ENCODE measurements around the gene TMEM176B.

TMEM176B gene

DNA sequence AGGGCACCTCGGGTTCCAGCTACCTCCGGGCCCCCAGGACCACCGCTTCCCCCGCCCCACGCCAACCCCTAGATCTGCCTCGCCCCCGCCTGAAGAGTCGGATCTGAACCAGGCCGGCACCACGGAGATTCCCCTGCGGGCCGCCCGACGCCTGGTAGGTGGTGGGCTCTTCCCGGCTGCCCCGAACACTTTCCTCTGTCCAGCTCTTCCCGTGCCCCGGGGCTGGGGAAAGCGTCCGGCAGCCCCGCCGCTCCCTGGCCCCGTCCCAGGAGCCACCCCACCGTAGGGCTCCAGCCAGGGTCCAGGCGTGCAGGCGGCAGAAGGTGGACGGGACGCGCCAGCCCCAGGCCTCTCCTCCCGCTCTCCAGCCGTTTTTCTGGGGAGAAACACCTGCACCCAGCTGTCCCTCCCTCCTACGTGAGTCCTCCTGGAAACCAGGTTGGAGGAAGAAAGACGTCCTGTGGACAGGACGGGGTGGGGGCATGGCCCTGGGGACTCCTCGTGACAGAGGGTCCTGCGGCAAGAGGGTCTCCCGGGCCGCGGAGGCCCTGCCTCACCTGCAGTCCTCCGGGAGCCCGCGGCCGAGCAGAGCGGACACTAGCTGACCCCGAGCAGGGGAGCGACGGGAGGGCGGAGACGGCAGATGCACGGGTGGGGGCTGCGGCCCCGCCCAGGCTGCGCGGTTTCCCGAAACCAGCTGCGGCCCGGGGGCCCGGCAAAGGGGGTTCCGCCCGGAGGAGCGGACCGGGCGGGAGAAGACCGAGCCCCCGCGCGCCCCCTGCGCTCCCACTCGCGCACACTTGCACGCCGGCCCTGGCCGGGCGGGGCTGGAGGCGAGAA is at the start of gene TMEM176B:
TMEM176B (minus strand) TSS at position 624 of the 840 bp plus-strand sequence. CDS start 3,795 bp downstream, outside the sequence.
- no peak for DNase-seq (ENCODE audit: low read depth)

DNA sequence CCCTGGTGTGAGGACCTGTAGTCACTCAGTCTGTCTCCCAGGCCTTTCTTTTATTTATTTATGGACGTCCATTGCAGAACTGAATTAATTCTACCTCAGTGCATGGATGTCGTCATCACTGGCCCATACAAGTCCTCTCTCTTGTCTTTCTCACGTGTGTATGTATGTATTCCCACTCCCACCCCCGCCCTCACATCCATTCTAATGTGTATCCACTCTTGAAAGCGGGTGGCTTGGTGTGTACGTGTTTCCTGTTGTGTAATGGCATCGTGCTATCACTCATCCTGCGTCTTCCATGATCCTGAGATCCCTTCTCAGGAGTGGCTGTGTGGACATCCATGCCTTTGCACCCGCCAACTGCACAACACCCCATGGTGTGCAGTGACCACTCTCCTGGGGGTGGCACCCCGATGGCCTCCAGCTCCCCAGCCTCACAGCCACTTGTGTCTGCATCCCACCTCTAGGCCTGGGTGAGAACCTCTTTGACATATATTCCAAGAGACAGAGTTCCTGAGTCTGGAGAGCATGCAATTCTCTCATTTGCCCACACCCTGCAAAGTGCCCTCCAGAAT is 49.1 kb upstream of the TMEM176B start:
- no peak for DNase-seq (ENCODE audit: low read depth)

DNA sequence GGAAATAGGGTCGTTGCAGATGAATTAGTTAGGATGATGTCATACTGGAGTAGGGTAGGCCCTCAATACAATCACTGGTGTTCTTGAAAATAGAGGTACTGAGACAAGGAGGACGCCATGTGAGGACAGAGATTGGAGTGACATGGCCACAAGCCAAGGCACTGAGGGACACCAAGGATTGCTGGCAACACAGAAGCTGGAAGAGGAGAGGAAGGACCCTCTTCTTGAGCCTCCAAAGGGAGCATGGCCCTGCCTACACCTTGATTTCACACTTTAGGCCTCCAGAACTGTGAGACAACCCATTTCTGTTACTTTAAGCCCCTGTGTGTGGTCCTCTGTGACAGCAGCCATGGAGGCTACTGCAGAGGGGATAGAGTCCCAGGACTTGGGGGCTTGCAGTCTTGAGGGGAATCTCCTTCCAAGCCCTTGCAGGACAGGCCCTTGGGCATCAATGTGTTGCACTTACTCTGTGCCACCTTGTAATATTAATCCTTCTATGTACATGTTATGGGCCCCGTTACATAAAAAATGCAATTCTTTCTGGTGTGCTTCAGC is 48.5 kb upstream of the TMEM176B start:
- no peak for DNase-seq (ENCODE audit: low read depth)

DNA sequence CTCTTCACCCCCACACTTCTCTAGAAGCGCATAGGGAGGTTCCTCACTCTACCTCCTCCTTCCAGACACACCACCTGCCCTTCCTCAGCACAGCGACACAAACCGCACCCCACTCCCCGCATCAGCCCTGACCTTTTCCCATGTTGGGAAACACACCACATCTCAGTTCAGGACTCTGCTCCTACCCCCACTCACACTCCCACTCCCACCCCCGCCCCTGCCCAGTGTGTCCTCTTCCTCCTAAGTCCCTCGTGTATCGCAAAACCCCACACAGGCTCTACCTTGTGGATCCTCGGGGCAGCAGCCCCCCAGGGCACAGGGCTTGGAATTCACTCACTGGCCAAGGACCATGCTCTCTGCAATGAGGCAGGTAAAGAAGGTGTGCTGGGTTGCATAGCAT is 47.9 kb upstream of the TMEM176B start:
- DNase-seq (ENCODE audit: low read depth): no peak

DNA sequence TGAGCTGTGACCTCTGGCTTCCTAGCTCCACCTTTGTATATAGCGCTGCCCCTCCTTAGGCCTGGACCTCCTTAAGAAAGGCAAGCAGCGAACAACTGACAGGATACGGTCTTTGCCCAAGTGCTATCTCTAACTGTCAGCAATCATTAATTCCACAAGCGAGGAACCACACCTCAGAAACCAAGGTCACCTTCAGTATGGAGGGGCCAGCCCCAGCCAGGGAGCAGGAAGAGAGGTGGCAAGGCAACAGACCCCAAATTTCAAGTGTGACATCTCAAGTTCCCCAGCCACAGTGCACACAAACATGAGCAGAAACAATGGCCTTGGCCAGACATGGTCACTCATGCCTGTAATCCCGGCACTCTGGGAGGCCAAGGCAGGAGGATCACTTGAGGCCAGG is 47.4 kb upstream of the TMEM176B start:
- no peak for DNase-seq (ENCODE audit: low read depth)

DNA sequence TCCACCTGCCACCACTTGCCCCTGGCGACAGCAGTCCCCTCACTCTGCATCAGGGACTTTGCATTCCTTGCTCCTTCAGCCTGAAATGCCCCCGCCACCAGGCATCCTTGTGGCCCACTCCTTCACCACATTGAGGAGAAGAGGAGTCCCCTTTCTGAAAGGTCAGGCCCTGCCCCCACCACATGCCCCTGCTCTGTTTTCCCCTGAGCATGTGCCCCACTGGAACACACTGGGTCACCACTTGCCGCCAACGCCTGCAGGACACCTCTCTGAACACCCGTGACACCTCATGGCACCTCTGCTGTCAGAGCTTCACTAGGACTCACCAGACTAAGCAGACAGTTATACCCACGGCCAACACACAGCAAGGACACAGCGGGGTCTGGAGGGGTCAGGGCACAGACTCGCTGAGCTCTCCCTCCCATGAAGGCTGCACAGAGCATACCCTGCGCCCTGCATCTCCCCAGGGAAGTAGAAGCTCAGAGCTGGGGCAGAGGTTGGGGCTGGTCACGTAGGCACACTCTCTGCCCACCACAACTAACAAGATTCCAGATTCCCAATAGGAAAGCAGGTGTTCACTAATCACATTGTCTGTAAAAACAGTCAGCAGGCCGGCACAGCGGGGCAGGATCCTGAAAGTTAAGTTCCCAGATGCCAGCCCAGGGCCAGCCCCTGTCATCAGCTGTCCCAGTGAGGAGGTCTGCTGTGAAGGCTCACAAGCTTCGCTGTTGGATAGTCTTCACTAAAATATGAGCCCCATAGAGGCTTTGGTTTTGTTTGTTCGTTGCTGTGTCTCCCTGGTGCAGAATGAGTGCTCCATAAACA is 46.3 kb upstream of the TMEM176B start:
- DNase-seq (ENCODE audit: low read depth): no peak

DNA sequence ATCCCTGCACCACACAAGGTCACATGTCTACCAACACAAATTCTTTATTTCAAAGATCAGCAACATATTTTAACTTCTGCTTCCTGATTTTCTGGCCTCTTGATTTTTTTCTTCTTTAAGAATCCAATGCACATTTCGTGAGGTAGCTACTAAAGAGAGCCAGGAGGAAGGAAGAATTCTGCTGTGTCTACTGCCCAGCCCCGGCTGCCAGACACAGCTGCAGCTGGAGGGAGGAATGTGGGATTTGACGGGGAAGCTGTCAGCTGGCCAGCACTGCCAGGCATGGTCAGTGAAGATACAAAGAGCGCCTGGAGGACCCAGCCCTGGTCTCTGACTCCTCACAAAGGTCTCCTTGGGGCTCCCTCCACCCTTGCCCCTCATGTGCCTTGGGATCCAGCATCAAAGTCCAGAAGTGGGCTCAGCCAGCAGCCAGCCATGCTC is 45.3 kb upstream of the TMEM176B start:
- no peak for DNase-seq (ENCODE audit: low read depth)

DNA sequence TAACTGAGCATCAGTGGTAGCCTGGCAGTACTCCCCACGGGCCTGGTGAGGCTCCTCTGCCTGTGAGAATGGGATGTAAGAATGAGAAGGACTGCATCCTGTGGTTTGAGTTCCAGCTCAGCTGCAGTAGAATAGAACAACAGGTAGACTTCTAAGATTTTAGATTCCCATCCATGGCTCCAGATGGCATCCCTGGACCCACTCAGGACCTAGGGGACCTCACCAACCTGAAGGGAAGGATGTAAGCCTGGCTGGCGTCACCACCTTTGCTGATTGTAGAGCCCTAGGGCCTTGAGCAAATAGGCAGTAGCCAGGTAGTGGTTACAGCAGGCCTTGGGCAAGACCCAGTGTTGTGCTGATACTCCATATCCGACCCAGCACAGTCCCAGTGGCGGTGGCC is 42.6 kb upstream of the TMEM176B start:
- no peak for DNase-seq (ENCODE audit: low read depth)

DNA sequence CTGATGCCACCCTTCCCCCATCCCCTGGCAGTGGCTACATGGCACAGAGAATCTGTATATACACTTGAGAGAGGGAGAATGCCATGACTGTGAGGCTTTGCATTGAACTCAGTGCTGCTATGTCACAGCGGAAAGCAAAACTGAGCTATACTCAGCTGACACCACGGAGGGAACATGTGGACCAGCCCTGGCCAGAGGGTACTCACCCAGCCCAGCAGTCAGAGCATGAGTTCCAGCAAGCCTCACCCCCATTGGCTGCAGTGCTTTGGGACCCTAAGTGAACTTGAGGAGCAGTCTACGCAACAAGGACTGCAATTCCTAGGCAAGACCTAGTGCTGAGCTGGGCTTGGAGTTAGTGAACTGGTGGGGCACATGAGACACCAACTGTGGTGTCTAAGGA is 41.9 kb upstream of the TMEM176B start:
- no peak for DNase-seq (ENCODE audit: low read depth)

DNA sequence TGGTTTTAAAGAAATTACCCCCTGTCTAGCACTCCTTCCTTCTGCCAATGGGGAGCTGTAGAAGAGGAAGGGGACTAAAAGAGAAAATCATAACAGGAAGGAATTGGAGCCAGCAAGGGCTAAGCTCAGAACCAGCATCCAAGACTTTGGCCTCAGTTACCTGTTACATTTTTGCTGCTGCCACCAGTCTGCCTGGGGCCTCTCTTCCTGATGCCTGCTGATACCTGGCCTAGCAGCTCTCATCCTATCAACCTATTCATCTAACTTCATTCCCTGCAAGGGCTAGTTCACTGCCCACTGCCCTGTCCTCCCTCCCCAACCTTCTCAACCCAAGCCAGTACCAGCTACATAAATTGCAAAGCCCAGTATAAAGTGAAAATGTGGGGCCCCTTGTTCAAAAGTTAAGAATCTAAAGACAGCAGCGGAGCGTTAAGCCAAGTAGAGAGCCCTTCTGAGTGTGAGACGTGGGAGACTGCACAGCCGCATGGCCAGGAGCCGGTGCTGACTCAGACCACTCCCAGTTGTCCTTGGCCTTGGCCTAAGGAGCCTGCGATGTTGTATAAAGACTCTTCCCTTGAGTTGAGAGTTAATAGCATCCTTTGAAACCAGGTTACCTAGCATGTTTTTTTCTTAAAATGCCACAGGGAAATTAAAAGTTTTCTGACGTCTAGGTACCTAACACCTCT is 38.9 kb upstream of the TMEM176B start:
- DNase-seq (ENCODE audit: low read depth): no peak

DNA sequence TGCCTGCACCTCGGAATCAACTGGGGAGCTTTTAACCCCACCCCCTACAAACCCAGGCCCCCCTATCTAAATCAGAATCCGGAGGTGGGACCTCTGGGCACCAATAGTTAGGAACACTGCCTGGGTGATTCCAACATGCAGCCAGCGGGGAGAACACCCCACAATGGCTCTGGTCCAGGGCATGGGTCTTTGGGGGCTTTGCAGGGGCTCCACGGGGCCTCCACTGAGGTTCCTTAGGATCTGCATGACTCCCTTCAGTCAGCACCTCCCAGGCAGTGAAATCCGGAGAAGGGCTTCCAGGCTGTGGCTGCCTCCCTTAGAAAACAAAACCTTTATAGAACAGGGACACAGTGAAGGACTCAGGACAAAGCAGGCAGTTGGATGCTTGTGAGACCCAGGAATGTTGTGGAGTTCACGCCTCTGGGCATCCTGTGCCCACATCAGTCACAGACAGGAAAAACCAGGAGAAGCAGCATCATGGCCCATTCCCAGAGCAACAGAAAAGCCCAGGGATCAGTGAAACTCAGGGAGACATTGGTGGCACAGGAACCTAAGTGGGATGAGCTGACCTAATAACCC is 35.6 kb upstream of the TMEM176B start:
- no peak for DNase-seq (ENCODE audit: low read depth)

DNA sequence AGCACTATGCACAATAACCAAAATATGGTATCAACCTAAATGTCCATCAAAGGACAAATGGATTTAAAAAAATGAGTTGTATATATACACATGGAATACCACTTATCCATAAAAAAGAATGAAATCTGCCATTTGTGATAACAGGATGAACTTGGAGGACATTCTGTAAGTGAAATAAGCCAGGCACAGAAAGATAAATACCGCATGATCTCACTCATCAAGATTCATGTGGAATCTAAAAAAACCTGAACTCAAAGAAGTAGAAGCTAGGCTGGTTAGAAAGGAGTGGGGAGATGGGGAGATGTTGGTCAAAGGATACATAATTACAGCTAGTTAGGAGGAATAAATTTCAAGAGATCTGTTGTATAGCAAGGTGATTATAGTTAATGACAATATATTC is 34.9 kb upstream of the TMEM176B start:
- DNase-seq (ENCODE audit: low read depth): no peak

DNA sequence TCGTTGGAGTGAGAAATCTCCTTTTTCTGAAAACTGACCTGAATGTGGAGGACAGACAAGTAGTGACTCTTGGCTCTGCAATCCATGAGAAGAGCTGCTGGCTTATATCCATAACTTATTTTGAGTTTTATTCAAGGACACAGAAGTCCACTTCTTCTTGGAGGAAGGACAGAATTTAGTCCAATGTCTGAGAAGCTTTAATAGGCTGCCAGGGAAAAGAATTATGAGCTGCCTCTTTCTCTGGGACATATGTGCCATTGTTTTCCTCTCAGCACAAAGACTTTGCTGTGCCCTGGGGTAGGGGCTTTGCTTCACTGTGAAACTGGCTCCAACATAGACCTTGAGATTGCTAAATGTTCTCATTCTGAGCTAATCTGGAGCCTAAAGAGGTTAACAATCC is 31.7 kb upstream of the TMEM176B start:
- DNase-seq (ENCODE audit: low read depth): no peak

DNA sequence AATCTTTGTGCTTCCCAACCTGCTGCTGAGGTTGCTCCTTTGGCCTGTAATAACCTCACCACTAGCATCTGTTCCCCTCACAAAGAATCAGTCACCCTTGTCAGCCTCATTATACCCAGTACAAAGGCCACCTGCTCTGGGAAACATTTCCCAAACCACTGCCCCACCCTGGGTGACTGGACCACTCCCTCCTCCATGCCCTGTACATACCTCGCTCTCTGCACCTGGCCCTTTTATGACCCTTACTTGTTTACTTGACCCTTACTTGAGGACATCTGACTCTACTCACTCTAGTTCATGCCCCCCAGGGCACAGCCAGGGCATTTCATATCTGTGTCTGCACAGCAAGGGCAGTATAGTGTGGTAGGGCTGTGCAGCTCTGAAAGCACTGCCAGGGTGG is 30.8 kb upstream of the TMEM176B start:
- no peak for DNase-seq (ENCODE audit: low read depth)

DNA sequence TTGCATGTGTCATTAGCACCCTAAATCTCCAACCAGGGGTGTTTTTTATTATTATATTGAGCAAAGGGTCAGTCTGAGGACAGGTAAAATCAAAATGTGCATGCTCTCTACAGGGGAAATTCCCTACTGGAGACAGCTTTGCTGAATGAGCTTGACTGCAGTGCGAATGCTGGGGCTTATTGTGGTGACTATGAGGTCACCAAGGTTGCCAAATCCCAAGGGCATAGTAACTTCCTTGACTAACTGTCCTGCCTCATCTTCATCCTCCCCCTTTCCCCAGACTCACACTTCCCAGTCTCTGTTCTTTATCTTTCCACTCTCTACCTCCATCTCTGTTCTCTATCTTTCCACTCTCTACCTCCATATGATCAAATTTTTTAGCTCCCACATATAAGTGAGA is 29.3 kb upstream of the TMEM176B start:
- DNase-seq (ENCODE audit: low read depth): no peak

DNA sequence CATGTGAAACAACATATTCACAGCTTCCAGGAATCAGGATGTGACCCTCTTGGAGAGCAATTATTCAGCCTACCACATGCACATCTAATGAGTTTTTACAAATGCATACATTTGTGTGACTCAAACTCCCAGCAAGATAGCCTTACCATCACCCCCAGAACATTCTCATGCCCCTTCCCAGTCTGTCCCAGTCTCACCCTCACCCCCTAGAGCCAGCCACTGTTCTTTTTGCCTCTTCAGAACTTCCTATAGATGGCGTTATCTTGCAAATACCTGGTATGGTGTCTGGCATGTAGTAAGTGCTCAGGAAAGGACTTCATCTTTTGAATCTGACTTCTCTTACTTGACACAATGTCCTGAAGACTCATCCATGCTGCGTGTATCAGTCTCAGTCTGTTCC is 28.2 kb upstream of the TMEM176B start:
- DNase-seq (ENCODE audit: low read depth): no peak

DNA sequence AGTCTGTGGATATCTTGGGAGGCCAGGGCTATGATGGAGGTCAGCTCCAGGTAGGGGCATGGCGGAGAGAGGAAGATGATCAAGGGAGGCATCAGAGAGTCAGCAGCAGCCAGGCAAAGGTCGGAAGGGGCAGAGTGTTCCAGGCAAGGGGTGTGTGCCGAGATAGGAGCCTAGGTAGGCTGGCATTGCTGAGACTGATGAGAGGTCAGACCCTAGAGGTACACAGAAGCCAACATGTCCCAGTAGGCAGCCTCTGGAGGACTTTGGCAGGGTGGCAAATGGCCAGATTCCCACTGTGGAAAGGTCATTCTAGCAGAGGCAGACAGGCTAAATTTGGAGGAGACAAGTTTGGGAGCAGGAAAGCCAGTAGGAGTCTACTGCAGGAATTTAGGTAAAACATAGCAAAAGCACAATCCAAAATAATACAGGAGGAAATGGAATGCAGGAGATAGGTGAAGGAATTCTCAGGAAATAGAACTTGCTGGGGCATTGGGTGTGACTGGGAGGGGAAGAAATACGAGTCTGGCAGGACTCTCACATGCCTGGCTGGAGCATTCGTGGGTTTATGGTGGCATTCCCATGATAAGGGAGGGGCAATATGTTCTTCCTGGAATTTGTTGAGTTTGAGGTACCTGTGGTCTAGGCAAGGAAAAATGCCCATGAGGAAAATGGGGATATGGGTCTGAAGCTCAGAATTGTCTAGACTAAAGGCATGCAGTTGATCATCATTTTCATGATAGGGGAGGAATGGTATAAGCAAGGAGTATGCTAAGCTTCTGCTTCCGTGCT is 26.1 kb upstream of the TMEM176B start:
- DNase-seq (ENCODE audit: low read depth): no peak

DNA sequence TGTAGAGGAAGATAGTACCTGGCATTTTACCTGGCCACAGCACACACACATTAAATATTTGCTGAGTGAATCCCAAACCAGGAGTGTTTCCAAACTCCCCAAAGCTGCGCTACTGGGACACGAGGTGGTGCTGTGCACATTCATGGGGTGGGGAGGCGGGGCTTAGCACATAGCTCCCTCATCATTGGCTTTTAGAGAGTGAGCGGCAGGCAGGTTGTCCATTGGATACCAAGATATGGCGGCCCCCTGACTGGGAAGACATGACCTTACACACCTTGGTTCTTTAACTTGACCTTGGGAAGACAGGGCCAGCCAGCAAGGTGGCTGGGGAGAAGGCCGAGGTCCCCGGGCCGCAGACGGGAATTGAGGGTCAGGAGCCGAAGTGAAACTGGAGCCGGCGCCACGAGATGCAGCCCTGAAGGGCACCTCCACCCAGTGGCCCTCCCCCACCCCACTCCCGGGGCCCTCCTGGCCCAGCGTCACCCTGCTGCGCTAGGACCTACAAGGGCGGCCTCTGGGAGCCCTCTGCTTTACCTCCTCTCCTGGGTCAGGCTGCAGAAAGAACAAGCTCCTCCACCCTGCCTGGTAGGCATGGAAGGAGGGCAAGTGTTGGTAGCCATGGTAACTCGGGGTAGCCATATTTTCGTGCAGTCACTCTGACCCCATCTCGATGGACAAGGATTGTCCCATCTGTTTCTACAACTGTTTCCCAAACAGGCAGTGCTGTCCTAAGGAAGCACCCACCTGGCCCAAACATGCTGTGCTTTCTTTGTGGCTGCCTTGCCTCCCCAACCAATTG is 24.4 kb upstream of the TMEM176B start:
- DNase-seq (ENCODE audit: low read depth): no peak

DNA sequence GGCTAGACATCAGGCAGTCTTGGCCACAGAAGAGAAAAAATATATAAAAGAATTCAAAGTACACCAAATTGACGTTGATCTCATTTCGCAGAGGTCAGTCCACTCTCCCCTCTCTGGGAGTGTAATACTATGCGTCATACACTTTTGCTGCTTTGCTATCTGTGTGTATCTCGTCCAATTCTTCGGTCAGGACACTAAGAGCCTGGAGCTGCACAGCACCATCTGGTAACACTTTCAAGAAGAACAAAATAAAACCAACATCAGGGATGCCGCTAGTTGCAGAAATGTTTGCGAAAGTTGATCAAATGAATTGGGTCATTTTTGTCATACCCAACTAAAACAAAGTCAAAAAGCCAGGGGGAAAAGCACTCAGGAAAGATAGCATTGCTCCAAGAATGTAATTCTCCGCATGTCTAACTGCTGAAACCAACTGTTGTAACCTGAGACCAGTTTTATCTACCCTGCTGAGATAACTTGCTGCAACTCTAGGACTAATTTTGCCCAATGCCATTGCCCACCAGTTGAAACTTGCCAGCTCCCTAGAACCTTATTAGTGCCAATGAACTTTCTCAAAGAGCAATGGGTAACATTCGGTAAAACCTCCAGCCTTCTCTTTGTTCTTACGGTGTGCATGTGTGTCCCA is 23.4 kb upstream of the TMEM176B start:
- no peak for DNase-seq (ENCODE audit: low read depth)
